ENCODE measurements around the gene MACO1. TPM values are rescaled to one million over a fixed set of nuclear protein-coding genes. Genes with fewer than 3 reads are reported as not detected.

MACO1 gene
- total RNA-seq, 2 experiments from 2014 or later = 24.1 to 24.9 TPM

GRCh38 chr1:25519624-25520023 is 88.9 kb downstream of the MACO1 start:
- Mint-ChIP-seq H3K4me3 (no peak overlapping the region), H3K4me1 (ENCODE audit: low read depth) (peaks cover 10% of the 10 kb centered on the region), H3K27me3 (no peaks in the 10 kb centered on the region), H3K36me3 (ENCODE audit: low read depth) (no peaks in the 10 kb centered on the region), H3K27ac (no peak overlapping the region), H3K9me3 (no peaks in the 10 kb centered on the region)
- no peak for TF ChIP-seq CTCF (IDR thresholded peaks at IDR 0.05)
- no peaks in the 10 kb centered on the region for H3K9me3 ChIP-seq (ENCODE audit: control insufficient read depth in 1 of 2, insufficient read depth in 1 of 2, low read length in 2 of 2)
- intact Hi-C loops (cut with DNase I, micrococcal nuclease) = loop anchor here (5.0 kb wide), 3 partner anchors 112 to 293 kb away; no protein-coding TSS in a partner anchor
- ChIA-PET CTCF (interaction anchor here (0.7 to 3.8 kb wide), 3 partner anchors 15 to 18 kb away, joined by 3 to 15 read pairs (median 8); no protein-coding TSS in a partner anchor), POLR2A (interaction anchor here (1.7 to 3.4 kb wide), 2 partner anchors 14 to 34 kb away, joined by 4 to 34 read pairs; no protein-coding TSS in a partner anchor)
- peaks cover 8% of the 10 kb centered on the region for H3K4me1 ChIP-seq (ENCODE audit: insufficient read depth, low read length)
- no peaks in the 10 kb centered on the region for H3K36me3 ChIP-seq (ENCODE audit: insufficient read depth, low read length)
- H3K27me3 ChIP-seq (ENCODE audit: control insufficient read depth in 1 of 2, insufficient read depth in 2 of 2, low read length in 2 of 2) = no peaks in the 10 kb centered on the region
- no peak overlapping the region for H3K4me3 ChIP-seq (ENCODE audit: low read length)
- no peak for ATAC-seq (ENCODE audit: poor library complexity)
- H3K27ac ChIP-seq (ENCODE audit: low read depth in 1 of 2, low read length in 2 of 2) = no peak overlapping the region
- no peak for DNase-seq

- peak; percentile 72 for ATAC-seq (ENCODE audit: poor library complexity)
- no peaks in the 10 kb centered on the region for H3K9me3 Mint-ChIP-seq
- H3K4me3 Mint-ChIP-seq = no peak overlapping the region
- Histone ChIP-seq H3K36me3 (ENCODE audit: insufficient read depth, low read length) (no peaks in the 10 kb centered on the region), H3K27me3 (ENCODE audit: control insufficient read depth in 1 of 2, insufficient read depth in 2 of 2, low read length in 2 of 2) (no peaks in the 10 kb centered on the region), H3K9me3 (ENCODE audit: control insufficient read depth in 1 of 2, insufficient read depth in 1 of 2, low read length in 2 of 2) (no peaks in the 10 kb centered on the region), H3K27ac (ENCODE audit: low read depth in 1 of 2, low read length in 2 of 2) (no peak overlapping the region), H3K4me1 (ENCODE audit: insufficient read depth, low read length) (peaks cover 8% of the 10 kb centered on the region), H3K4me3 (ENCODE audit: low read length) (no peak overlapping the region)
- POLR2A ChIA-PET = interaction anchor here (0.8 to 3.4 kb wide), 6 partner anchors 15 to 273 kb away, joined by 3 to 34 read pairs (median 4); partner anchors contain the start of gene RSRP1
- DNase-seq = peak; percentile 58 to 89 (median 72)
- TF ChIP-seq CTCF (IDR thresholded peaks at IDR 0.05) = peak; percentile 84
- no peaks in the 10 kb centered on the region for H3K27me3 Mint-ChIP-seq
- intact Hi-C loops (cut with DNase I, micrococcal nuclease) = loop anchor here (1.0 to 5.0 kb wide), 4 partner anchors 17 to 292 kb away; no protein-coding TSS in a partner anchor
- peak overlapping the region; percentile 47 for H3K27ac Mint-ChIP-seq
- no peaks in the 10 kb centered on the region for H3K36me3 Mint-ChIP-seq (ENCODE audit: low read depth)
- H3K4me1 Mint-ChIP-seq (ENCODE audit: low read depth) = peaks cover 10% of the 10 kb centered on the region
- CTCF ChIA-PET = interaction anchor here (0.6 to 3.8 kb wide), 9 partner anchors 8 to 290 kb away, joined by 3 to 15 read pairs (median 3); no protein-coding TSS in a partner anchor
Measured at GRCh38 chr1:25520446-25521061, 89.9 kb downstream of the MACO1 start.

- Mint-ChIP-seq H3K27ac (no peak overlapping the region), H3K9me3 (no peaks in the 10 kb centered on the region), H3K36me3 (ENCODE audit: low read depth) (no peaks in the 10 kb centered on the region), H3K4me1 (ENCODE audit: low read depth) (peaks cover 10% of the 10 kb centered on the region), H3K4me3 (no peak overlapping the region), H3K27me3 (no peaks in the 10 kb centered on the region)
- DNase-seq (no peak), ATAC-seq (ENCODE audit: poor library complexity) (no peak)
- ChIA-PET POLR2A (interaction anchor here (1.3 to 3.4 kb wide), 2 partner anchors 17 to 44 kb away, joined by 4 to 34 read pairs; no protein-coding TSS in a partner anchor), CTCF (interaction anchor here (1.5 to 3.8 kb wide), 3 partner anchors 9 to 20 kb away, joined by 3 to 15 read pairs (median 8); no protein-coding TSS in a partner anchor)
- Histone ChIP-seq H3K27me3 (ENCODE audit: control insufficient read depth in 1 of 2, insufficient read depth in 2 of 2, low read length in 2 of 2) (no peaks in the 10 kb centered on the region), H3K27ac (ENCODE audit: low read depth in 1 of 2, low read length in 2 of 2) (no peak overlapping the region), H3K4me1 (ENCODE audit: insufficient read depth, low read length) (peaks cover 8% of the 10 kb centered on the region), H3K36me3 (ENCODE audit: insufficient read depth, low read length) (no peaks in the 10 kb centered on the region), H3K4me3 (ENCODE audit: low read length) (no peak overlapping the region), H3K9me3 (ENCODE audit: control insufficient read depth in 1 of 2, insufficient read depth in 1 of 2, low read length in 2 of 2) (no peaks in the 10 kb centered on the region)
- intact Hi-C loops (cut with DNase I, micrococcal nuclease) = loop anchor here (5.0 kb wide), 3 partner anchors 115 to 290 kb away; no protein-coding TSS in a partner anchor
- TF ChIP-seq CTCF (IDR thresholded peaks at IDR 0.05) = no peak
Measured at GRCh38 chr1:25522031-25522655, 91.4 kb downstream of the MACO1 start.
